PFSK-1 (cell line): ENCODE measurements around the gene SFTPB.

Experiments
- FOXP2 ChIP-seq: optimal IDR thresholded peaks from 2 replicates; pipeline ENCODE3; 2011; ENCODE audit warnings: borderline replicate concordance, control low read depth, inconsistent platforms; ENCODE audit not compliant: insufficient read depth; ENCODE audit errors: extremely low read length, extremely low read depth
- POLR2AphosphoS5 ChIP-seq: IDR thresholded peaks from 2 replicates; pipeline ENCODE4 v1.6.1; 2012; ENCODE audit warnings: low read depth, mild to moderate bottlenecking, control low read depth, low read length, moderate library complexity
- SIN3A ChIP-seq: IDR thresholded peaks from 2 replicates; pipeline ENCODE4 v1.6.1; 2012; ENCODE audit warnings: mild to moderate bottlenecking, low read length, moderate library complexity, borderline replicate concordance; ENCODE audit not compliant: insufficient read depth
- TAF1 ChIP-seq: IDR thresholded peaks from 2 replicates; pipeline ENCODE4 v1.6.1; 2012; ENCODE audit warnings: low read length, control low read depth, borderline replicate concordance; ENCODE audit not compliant: insufficient read depth
- TF ChIP-seq, protein P1 (sequence below), 2 experiments: IDR thresholded peaks; 2 replicates each; pipeline versions ENCODE4 v1.6.1 to v1.8.0; 2011 to 2012; ENCODE audit warnings: low read depth in 2 of 2, low read length in 2 of 2, control low read depth in 1 of 2, inconsistent platforms in 1 of 2, mild to moderate bottlenecking in 1 of 2, moderate library complexity in 1 of 2; ENCODE audit not compliant: insufficient read depth in 1 of 2

SFTPB gene

DNA sequence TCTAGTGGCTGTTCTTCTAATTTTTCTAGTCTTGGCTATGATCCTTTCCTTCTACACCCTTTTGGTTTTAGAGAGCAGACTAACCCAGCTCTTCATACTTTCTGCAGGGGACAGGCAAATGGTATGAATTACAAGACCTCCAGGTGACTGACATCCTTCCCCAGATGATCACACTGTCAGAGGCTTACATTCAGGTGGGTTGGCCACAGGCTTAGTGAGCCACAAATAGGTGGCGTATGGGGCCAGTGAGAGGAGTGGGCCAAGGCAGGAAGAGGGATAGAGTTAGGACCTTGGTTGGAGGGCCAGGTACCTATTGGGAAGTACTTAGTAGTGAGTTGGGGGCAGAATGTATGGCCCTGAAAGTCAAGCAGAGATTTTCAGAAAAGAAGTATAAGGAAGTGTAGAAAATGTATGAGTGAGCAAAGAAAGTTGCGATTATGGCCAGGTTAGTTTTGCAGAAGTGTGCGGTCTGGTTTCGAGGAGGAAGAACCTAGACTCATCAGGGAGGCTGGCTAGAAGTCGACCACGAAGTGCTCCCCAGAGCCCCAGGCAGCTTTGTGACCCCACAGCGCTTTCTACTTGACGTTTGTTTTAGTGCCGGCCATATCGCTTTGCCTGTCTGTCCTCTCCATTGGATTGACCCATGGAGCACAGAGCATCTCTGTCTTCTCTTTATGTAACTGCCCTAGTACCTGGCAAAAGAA, 20.0 kb downstream of the SFTPB start:
- TF ChIP-seq FOXP2 (no peak), POLR2AphosphoS5 (no peak), SIN3A (no peak), TAF1 (no peak)
- TF ChIP-seq, protein P1, sequence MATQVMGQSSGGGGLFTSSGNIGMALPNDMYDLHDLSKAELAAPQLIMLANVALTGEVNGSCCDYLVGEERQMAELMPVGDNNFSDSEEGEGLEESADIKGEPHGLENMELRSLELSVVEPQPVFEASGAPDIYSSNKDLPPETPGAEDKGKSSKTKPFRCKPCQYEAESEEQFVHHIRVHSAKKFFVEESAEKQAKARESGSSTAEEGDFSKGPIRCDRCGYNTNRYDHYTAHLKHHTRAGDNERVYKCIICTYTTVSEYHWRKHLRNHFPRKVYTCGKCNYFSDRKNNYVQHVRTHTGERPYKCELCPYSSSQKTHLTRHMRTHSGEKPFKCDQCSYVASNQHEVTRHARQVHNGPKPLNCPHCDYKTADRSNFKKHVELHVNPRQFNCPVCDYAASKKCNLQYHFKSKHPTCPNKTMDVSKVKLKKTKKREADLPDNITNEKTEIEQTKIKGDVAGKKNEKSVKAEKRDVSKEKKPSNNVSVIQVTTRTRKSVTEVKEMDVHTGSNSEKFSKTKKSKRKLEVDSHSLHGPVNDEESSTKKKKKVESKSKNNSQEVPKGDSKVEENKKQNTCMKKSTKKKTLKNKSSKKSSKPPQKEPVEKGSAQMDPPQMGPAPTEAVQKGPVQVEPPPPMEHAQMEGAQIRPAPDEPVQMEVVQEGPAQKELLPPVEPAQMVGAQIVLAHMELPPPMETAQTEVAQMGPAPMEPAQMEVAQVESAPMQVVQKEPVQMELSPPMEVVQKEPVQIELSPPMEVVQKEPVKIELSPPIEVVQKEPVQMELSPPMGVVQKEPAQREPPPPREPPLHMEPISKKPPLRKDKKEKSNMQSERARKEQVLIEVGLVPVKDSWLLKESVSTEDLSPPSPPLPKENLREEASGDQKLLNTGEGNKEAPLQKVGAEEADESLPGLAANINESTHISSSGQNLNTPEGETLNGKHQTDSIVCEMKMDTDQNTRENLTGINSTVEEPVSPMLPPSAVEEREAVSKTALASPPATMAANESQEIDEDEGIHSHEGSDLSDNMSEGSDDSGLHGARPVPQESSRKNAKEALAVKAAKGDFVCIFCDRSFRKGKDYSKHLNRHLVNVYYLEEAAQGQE (IDR thresholded peaks at IDR 0.05; ENCODE audit: insufficient read depth in 1 of 2, low read depth in 2 of 2, low read length in 2 of 2): no peak

DNA sequence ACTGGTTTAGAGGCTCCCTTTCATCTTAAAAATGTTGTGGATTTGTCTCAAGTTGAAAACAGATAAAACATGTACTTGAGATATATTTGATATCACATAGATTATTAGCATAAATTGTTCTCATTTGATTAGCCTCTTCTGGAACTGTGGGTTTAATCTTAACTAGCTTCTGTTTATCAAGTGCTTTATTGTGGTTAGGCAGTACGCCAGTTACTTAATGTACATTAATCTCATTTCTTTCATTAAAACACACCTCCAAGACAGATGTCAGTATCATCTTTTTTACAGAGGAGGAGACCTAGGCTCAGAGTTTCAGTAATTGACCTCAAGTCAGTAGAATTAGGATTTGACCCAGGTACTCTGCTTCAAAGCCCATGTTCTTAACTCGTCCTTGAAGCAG, 21.8 kb downstream of the SFTPB start:
- TF ChIP-seq FOXP2: no peak
- no peak for TF ChIP-seq SIN3A
- TF ChIP-seq TAF1: no peak
- no peak for TF ChIP-seq POLR2AphosphoS5
- TF ChIP-seq, protein P1 (IDR thresholded peaks at IDR 0.05; ENCODE audit: insufficient read depth in 1 of 2, low read depth in 2 of 2, low read length in 2 of 2): no peak

DNA sequence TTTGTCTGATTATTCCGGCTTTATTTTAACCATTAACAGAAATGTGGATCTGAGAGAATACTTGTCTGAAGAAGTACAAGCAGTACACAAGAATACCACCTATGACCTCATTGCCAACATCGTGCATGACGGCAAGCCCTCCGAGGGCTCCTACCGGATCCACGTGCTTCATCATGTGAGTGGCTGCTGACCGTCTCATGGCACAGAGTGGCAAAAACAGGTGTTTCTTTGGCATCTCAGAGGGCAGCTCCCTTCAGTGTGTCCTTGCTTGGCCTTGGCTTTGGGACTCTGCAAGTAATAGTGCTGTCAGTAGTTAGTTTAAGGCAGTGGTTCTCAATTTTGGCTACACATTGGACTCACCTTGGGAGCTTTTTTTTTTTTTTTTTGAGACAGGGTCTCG, 23.1 kb downstream of the SFTPB start:
- TF ChIP-seq POLR2AphosphoS5 (no peak), TAF1 (no peak), SIN3A (no peak), FOXP2 (no peak)
- TF ChIP-seq, protein P1 (IDR thresholded peaks at IDR 0.05; ENCODE audit: insufficient read depth in 1 of 2, low read depth in 2 of 2, low read length in 2 of 2): no peak

DNA sequence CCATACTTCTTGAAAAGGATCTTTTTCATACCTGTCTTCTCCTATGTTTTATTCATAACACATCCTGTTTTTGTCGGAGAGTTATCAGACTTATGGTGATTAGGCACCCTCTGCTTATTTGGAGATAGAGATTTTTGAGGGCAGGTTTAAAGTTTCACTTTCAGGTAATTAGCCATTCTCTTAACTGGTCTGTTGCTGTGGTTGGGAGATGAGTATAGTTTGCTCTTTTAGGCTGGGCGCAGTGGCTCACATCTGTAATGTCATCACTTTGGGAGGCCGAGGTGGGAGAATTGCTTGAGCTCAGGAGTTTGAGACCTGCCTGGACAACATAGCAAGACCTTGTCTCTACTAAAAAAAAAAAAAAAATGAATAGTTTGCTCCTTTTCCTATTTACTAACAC, 25.3 kb downstream of the SFTPB start:
- TF ChIP-seq, protein P1 (IDR thresholded peaks at IDR 0.05; ENCODE audit: insufficient read depth in 1 of 2, low read depth in 2 of 2, low read length in 2 of 2): no peak
- TF ChIP-seq POLR2AphosphoS5 (no peak), TAF1 (no peak), FOXP2 (no peak)
